ENCODE measurements around the gene HECW1.
"Not testable (repeated sequence)": the region's sequence is repeated elsewhere in the genome, so short reads cannot be mapped to it uniquely, and the experiment has no call there.

Gene HECW1

GRCh38 chr7:43311694-43312093 is 199.2 kb downstream of the HECW1 start:
- DNase-seq: no peak

GRCh38 chr7:43313628-43314378 is 201.4 kb downstream of the HECW1 start:
- no peak for DNase-seq

- DNase-seq: no peak
Measured at GRCh38 chr7:43314379-43315158, 202.1 kb downstream of the HECW1 start.

- no peak for DNase-seq
Measured at GRCh38 chr7:43317075-43317474, 204.6 kb downstream of the HECW1 start.

GRCh38 chr7:43318188-43318770 is 205.8 kb downstream of the HECW1 start:
- DNase-seq: no peak

- no peak for DNase-seq
Measured at GRCh38 chr7:43325595-43325994, 213.1 kb downstream of the HECW1 start.

GRCh38 chr7:43328336-43328735 is 215.9 kb downstream of the HECW1 start:
- no peak for DNase-seq

GRCh38 chr7:43328785-43329380 is 216.4 kb downstream of the HECW1 start:
- no peak for DNase-seq

GRCh38 chr7:43332193-43332796 is 219.8 kb downstream of the HECW1 start:
- DNase-seq: no peak

- DNase-seq: no peak
Measured at GRCh38 chr7:43337191-43337590, 224.7 kb downstream of the HECW1 start.

- DNase-seq: no peak
Measured at GRCh38 chr7:43337811-43338210, 225.4 kb downstream of the HECW1 start.

- DNase-seq: no peak
Measured at GRCh38 chr7:43341132-43341531, 228.7 kb downstream of the HECW1 start.

- not testable (repeated sequence) for DNase-seq
Measured at GRCh38 chr7:43343417-43343816, 231.0 kb downstream of the HECW1 start.

GRCh38 chr7:43345696-43346095 is 233.2 kb downstream of the HECW1 start:
- not testable (repeated sequence) for DNase-seq

GRCh38 chr7:43351683-43352082 is 239.2 kb downstream of the HECW1 start:
- no peak for DNase-seq

- DNase-seq: no peak
Measured at GRCh38 chr7:43353902-43354301, 241.5 kb downstream of the HECW1 start.

- DNase-seq: no peak
Measured at GRCh38 chr7:43362652-43363034, 250.2 kb downstream of the HECW1 start.

GRCh38 chr7:43363035-43363791 is 250.8 kb downstream of the HECW1 start:
- DNase-seq: peak in 1 of 2 donors; percentile 3

- no peak for DNase-seq
Measured at GRCh38 chr7:43364391-43364790, 251.9 kb downstream of the HECW1 start.

- DNase-seq: no peak
Measured at GRCh38 chr7:43372676-43373355, 260.4 kb downstream of the HECW1 start.

- no peak for DNase-seq
Measured at GRCh38 chr7:43377196-43377960, 264.9 kb downstream of the HECW1 start.
